Gastrocnemius medialis (tissue), 4 donors: Measurements from ENCODE around the gene ST7. TPM values are rescaled to one million over a fixed set of nuclear protein-coding genes. Genes with fewer than 3 reads are reported as not detected.

Experiments used
- ATAC-seq, 2 donors: fragments of 150-250 bp; one replicate each; pipeline ENCODE4 v1.9.1; 2016
- DNase-seq, 2 donors: peaks; one replicate each; pipeline ENCODE4 v3.0.0-alpha.2; 2019
- H3K27ac ChIP-seq, 4 donors: fragments of 200-600 bp; sonication (generic); 1 replicate in 1 of 4; 2 replicates in 3 of 4; pipeline ENCODE4 v1.5.1; 2016 to 2018; ENCODE audit warnings: mild to moderate bottlenecking in 2 of 4, moderate library complexity in 1 of 4
- H3K27me3 ChIP-seq, 3 donors: fragments of 200-600 bp; sonication (generic) in 2 of 3; 1 replicate in 1 of 3; 2 replicates in 2 of 3; pipeline versions ENCODE4 v1.5.1 to v1.6.0; 2016 to 2019; ENCODE audit warnings: mild to moderate bottlenecking in 1 of 3, moderate library complexity in 1 of 3
- H3K36me3 ChIP-seq, 2 donors: fragments of 200-600 bp; sonication (generic) in 1 of 2; one replicate each; pipeline ENCODE4 v1.5.1; 2017 to 2018
- H3K4me1 ChIP-seq, 2 donors: fragments of 200-600 bp; sonication (generic) in 1 of 2; one replicate each; pipeline ENCODE4 v1.5.1; 2016 to 2017; ENCODE audit warnings: mild to moderate bottlenecking in 2 of 2
- H3K4me3 ChIP-seq, 4 donors: fragments of 200-600 bp; sonication (generic) in 3 of 4; 1 replicate in 1 of 4; 2 replicates in 3 of 4; pipeline ENCODE4 v1.5.1; 2016 to 2019; ENCODE audit warnings: mild to moderate bottlenecking in 2 of 4
- H3K9me3 ChIP-seq, 3 donors: fragments of 200-600 bp; sonication (generic) in 2 of 3; 1 replicate in 1 of 3; 2 replicates in 2 of 3; pipeline ENCODE4 v1.5.1; 2016 to 2019
- POLR2A ChIP-seq, 2 donors: fragments of 450-650 bp; IDR thresholded peaks; one replicate each; pipeline ENCODE4 v1.6.1; 2017; ENCODE audit warnings: antibody characterized with exemption in 2 of 2, mild to moderate bottlenecking in 2 of 2, moderate library complexity in 2 of 2
- in situ Hi-C, 4 donors: fragments of 200-750 bp; cut with MboI; loops; one replicate each; pipeline versions ENCODE4 v1.15.0 to v1.8.0; 2017; ENCODE audit warnings: low sequenced_read_pairs in 4 of 4
- intact Hi-C: fragments of 100-400 bp; cut with DNase I; formaldehyde crosslinking; loops from one replicate; pipeline ENCODE4 v1.15.1; 2023; ENCODE audit warnings: low total_unique reads
- total RNA-seq, 4 donors: library from RNA; depleted of rRNA; stranded (reverse); fragments of >200 nt; gene quantifications; one replicate each; pipeline versions ENCODE4 v1.1.0 to v1.2.3, GENCODE V29; 2016
- TF ChIP-seq, protein P1 (sequence below), 5 experiments: fragments of 450-650 bp in 3 of 5; fragments of 200-600 bp in 2 of 5; sonication (generic) in 2 of 5; IDR thresholded peaks in 4 of 5; conservative IDR thresholded peaks in 1 of 5; 1 replicate in 4 of 5; 2 replicates in 1 of 5; pipeline ENCODE4 v1.5.1; 2016 to 2019; ENCODE audit warnings: antibody characterized with exemption in 5 of 5, mild to moderate bottlenecking in 3 of 5, moderate library complexity in 3 of 5

The ST7 gene
- total RNA-seq, 4 donors from 2014 or later = 5.5 to 14.5 (median 11.9) TPM

GRCh38 chr7:117216010-117216409, 262.7 kb downstream of the ST7 start:
- Histone ChIP-seq H3K27me3 (no peaks in the 10 kb centered on the region), H3K4me1 (no peaks in the 10 kb centered on the region), H3K4me3 (no peak overlapping the region), H3K36me3 (peaks cover 0 to 23% of the 10 kb centered on the region in 2 donors), H3K9me3 (no peaks in the 10 kb centered on the region), H3K27ac (no peak overlapping the region)
- DNase-seq (no peak), ATAC-seq (no peak)
- no peak for TF ChIP-seq POLR2A (IDR thresholded peaks at IDR 0.05)
- TF ChIP-seq, protein P1, sequence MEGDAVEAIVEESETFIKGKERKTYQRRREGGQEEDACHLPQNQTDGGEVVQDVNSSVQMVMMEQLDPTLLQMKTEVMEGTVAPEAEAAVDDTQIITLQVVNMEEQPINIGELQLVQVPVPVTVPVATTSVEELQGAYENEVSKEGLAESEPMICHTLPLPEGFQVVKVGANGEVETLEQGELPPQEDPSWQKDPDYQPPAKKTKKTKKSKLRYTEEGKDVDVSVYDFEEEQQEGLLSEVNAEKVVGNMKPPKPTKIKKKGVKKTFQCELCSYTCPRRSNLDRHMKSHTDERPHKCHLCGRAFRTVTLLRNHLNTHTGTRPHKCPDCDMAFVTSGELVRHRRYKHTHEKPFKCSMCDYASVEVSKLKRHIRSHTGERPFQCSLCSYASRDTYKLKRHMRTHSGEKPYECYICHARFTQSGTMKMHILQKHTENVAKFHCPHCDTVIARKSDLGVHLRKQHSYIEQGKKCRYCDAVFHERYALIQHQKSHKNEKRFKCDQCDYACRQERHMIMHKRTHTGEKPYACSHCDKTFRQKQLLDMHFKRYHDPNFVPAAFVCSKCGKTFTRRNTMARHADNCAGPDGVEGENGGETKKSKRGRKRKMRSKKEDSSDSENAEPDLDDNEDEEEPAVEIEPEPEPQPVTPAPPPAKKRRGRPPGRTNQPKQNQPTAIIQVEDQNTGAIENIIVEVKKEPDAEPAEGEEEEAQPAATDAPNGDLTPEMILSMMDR (IDR thresholded peaks at IDR 0.05 in 4 of 5, conservative IDR thresholded peaks at IDR 0.05 in 1 of 5) = no peak
- intact Hi-C loops = no loop called here
- in situ Hi-C loops = no loop called here

DNA sequence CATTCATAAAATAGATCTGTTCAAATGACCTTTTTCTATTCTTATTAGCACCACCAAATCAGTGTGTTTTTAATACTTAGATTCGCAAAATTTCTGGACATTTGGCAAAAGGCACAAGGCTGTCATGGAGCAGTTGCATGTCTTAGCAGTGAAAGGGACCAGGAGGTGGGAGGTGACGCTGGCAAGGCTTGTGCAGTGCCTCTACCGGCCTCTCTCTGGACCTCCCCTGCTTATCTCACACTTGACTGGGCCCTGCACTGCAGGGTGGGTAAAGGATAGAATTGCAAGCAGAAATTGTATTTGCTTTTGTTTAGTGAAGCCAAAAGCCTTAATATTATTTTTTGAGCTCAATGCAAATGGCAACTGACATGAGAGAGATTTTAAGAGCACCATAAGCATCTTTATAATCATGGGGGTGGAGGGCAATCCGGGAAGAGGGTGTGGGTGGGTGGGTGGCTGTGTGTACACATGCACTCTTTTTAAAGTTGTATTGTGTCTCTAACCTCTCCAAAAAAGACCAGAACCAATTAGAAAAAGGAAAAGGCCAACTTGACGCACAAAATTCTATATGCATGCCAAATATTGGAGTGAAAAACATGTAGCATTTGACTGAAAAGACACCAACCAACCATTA, 263.3 kb downstream of the ST7 start:
- H3K36me3 ChIP-seq = peaks cover 0 to 18% of the 10 kb centered on the region in 2 donors
- no peaks in the 10 kb centered on the region for H3K4me1 ChIP-seq
- no peak overlapping the region for H3K27ac ChIP-seq
- no peaks in the 10 kb centered on the region for H3K27me3 ChIP-seq
- no peak overlapping the region for H3K4me3 ChIP-seq
- in situ Hi-C loops (no loop called here), intact Hi-C loops (no loop called here)
- no peaks in the 10 kb centered on the region for H3K9me3 ChIP-seq
- no peak for DNase-seq
- ATAC-seq = no peak
- TF ChIP-seq, protein P1 (IDR thresholded peaks at IDR 0.05 in 4 of 5, conservative IDR thresholded peaks at IDR 0.05 in 1 of 5) = no peak
- TF ChIP-seq POLR2A (IDR thresholded peaks at IDR 0.05) = no peak

DNA sequence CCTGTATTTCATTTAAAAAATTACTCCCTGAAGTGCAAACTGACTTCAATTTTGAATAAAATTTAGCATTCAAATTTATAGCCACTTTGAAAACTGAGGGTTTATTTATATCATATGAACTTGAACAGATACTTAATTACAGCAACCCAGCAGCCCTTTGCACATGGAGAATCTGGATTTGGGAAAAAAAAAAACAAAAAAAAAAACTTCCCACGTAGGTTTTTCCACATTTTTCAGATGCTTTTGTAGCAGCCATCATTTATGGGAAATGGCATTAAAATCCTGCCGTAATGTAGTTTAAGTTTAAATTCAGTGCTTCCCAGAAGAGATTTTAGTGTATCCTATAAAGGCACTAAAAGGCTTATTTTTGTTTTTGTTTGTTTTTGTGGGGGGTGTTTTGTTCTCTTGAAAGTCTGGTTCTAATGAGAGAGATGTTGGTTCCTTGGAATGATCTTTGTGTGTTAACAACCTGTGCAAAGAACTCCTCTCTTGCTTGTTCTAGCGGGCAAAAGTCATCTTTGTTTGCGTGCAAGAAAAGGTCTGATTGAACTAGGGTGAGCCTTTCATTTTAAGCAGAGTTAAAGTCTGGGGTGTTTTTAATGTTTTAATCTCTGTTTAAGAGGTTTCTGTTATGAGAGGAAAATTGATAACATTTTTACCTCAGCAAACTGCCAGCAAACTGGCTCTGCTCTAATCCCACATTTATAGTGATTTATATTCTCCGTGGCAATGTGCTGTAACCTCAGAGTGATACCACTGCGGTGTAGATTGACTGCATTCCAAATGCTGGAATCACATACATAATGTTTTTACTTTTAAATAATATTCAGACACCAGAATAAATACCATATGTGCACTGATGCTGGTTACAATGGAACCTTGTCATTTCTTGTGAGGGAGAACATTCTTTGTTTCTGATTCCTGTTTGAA, 264.1 kb downstream of the ST7 start:
- in situ Hi-C loops (no loop called here), intact Hi-C loops (no loop called here)
- DNase-seq (no peak), ATAC-seq (no peak)
- no peaks in the 10 kb centered on the region for H3K27me3 ChIP-seq
- H3K4me3 ChIP-seq = no peak overlapping the region
- TF ChIP-seq POLR2A (IDR thresholded peaks at IDR 0.05) = no peak
- TF ChIP-seq, protein P1 (IDR thresholded peaks at IDR 0.05 in 4 of 5, conservative IDR thresholded peaks at IDR 0.05 in 1 of 5) = no peak
- H3K9me3 ChIP-seq = no peaks in the 10 kb centered on the region
- H3K4me1 ChIP-seq = no peaks in the 10 kb centered on the region
- H3K27ac ChIP-seq = no peak overlapping the region
- H3K36me3 ChIP-seq = peaks cover 0 to 18% of the 10 kb centered on the region in 2 donors

DNA sequence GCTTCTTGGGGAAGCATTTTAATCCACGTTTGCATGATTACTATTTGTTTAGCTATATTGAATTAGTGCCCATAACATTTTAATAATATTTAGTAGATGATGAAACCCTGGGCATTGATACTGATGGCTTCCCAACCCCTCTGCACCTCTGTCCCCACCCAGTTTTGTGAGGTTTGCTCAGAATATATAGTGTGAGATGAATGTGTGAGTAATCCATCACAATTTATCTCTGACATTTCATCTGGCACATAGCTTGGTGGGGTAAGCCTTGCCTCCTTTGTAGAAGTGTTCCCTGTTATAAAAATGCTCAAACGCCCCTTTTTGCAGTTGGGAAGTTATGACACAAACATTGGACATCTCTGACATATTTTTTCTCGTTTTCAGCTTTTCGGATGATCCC, 265.4 kb downstream of the ST7 start:
- H3K9me3 ChIP-seq = no peaks in the 10 kb centered on the region
- in situ Hi-C loops = no loop called here

GRCh38 chr7:117219485-117219884, 266.2 kb downstream of the ST7 start:
- no peak for DNase-seq
- Histone ChIP-seq H3K9me3 (no peaks in the 10 kb centered on the region), H3K27ac (no peak overlapping the region), H3K36me3 (peaks cover 0 to 18% of the 10 kb centered on the region in 2 donors), H3K4me1 (no peaks in the 10 kb centered on the region), H3K27me3 (no peaks in the 10 kb centered on the region), H3K4me3 (no peak overlapping the region)
- no peak for TF ChIP-seq POLR2A (IDR thresholded peaks at IDR 0.05)
- TF ChIP-seq, protein P1 (IDR thresholded peaks at IDR 0.05 in 4 of 5, conservative IDR thresholded peaks at IDR 0.05 in 1 of 5) = no peak
- in situ Hi-C loops (no loop called here), intact Hi-C loops (no loop called here)
- ATAC-seq = no peak

More for the DNA sequence above, 265.4 kb downstream of the ST7 start:
- ATAC-seq (no peak), DNase-seq (no peak)
- no peaks in the 10 kb centered on the region for H3K27me3 ChIP-seq
- intact Hi-C loops = no loop called here
- H3K27ac ChIP-seq = no peak overlapping the region
- no peak overlapping the region for H3K4me3 ChIP-seq
- H3K36me3 ChIP-seq = peaks cover 0 to 18% of the 10 kb centered on the region in 2 donors
- no peaks in the 10 kb centered on the region for H3K4me1 ChIP-seq
- no peak for TF ChIP-seq POLR2A (IDR thresholded peaks at IDR 0.05)
